Suprapubic skin (tissue), 4 donors: ENCODE data around the gene EXD3. TPM values are rescaled to one million over a fixed set of nuclear protein-coding genes. Genes with fewer than 3 reads are reported as not detected.
A peak's percentile ranks its signal among the peaks of the same experiment; 100 is the strongest.

Source experiments
- DNase-seq, 2 donors: peaks; one replicate each; pipeline ENCODE4 v3.0.0-alpha.2; 2019; ENCODE audit warnings: low spot score in 2 of 2
- H3K27ac ChIP-seq: fragments of 200-600 bp; sonication (generic); one replicate; pipeline ENCODE4 v1.5.1; 2019
- H3K27me3 ChIP-seq: fragments of 200-600 bp; sonication (generic); one replicate; pipeline ENCODE4 v1.5.1; 2019
- H3K36me3 ChIP-seq: fragments of 200-600 bp; sonication (generic); one replicate; pipeline ENCODE4 v1.5.1; 2019
- H3K4me1 ChIP-seq: fragments of 200-600 bp; sonication (generic); one replicate; pipeline ENCODE4 v1.5.1; 2019
- H3K4me3 ChIP-seq: fragments of 200-600 bp; sonication (generic); one replicate; pipeline ENCODE4 v1.5.1; 2019; ENCODE audit warnings: mild to moderate bottlenecking
- H3K9me3 ChIP-seq: fragments of 200-600 bp; sonication (generic); one replicate; pipeline ENCODE4 v1.5.1; 2019
- CTCF ChIP-seq, 2 donors: fragments of 200-600 bp in 1 of 2; fragments of 450-650 bp in 1 of 2; sonication (generic) in 1 of 2; IDR thresholded peaks; one replicate each; pipeline ENCODE4 v1.5.1; 2016 to 2019; ENCODE audit warnings: antibody characterized with exemption in 2 of 2, mild to moderate bottlenecking in 1 of 2, moderate library complexity in 1 of 2
- EP300 ChIP-seq: sonication (generic); formaldehyde crosslinking; IDR thresholded peaks from one replicate; pipeline ENCODE4 v1.6.1; 2017; ENCODE audit warnings: antibody characterized with exemption
- POLR2A ChIP-seq, 2 donors: fragments of 450-650 bp; IDR thresholded peaks; one replicate each; pipeline ENCODE4 v1.6.1; 2017; ENCODE audit warnings: antibody characterized with exemption in 2 of 2, mild to moderate bottlenecking in 2 of 2, moderate library complexity in 2 of 2
- POLR2AphosphoS5 ChIP-seq, 3 donors: sonication (generic); formaldehyde crosslinking; IDR thresholded peaks; one replicate each; pipeline ENCODE4 v1.6.1; 2017; ENCODE audit warnings: antibody characterized with exemption in 3 of 3
- WGBS: methylation state at CpG from one replicate; pipeline ENCODE4 v1.1.5; 2018; 5-methylcytosine and 5-hydroxymethylcytosine counted together
- total RNA-seq, 4 donors: library from RNA; depleted of rRNA; stranded (reverse); fragments of >200 nt; gene quantifications; one replicate each; pipeline ENCODE4 v1.1.0, GENCODE V29; 2016

Gene EXD3
- total RNA-seq, 4 donors from 2014 or later, result 7.3 to 54.0 (median 16.4) TPM

DNA sequence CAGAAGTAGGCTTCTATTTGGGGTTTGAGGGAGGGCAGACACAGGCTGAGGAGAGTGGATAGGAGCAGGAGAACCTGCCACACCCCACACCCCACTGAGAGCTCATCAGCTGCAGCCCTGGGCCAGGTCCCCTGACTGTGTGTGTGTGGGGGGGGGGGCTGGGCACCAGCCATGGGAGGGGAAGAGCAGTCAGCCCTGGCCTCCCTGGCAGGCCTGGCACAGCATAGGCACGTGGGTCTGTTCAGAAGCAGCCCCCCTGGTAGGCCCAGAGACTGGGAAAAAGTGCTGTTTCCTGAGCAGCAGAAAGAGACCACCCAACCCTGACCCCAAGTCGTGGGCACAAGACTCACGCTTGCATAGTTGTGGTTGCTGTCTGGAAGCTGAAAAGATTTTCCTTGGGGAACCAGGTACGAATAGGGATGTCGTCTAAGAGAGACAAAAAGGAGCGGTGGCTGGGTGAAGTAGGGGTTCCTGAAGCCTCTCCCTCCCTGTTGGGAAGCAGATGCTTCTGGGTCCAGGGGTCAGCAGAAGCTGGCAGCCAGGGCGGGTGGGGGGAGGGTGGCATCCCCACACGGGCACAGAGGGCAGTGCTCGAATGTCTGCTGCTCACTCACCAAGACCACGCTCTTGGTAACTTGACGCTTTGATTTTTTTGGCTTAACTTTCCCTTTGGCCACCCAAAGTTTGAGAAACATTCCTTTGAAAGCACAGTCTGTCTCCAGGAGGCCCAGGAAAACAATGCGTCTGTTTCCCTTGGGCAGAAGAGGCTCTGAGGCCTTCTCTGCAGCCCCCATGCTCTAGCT, 33.3 kb upstream of the EXD3 start:
- Histone ChIP-seq H3K36me3 (peaks cover 22% of the 10 kb centered on the region), H3K9me3 (no peaks in the 10 kb centered on the region), H3K4me3 (no peak overlapping the region), H3K27ac (no peak overlapping the region), H3K27me3 (no peaks in the 10 kb centered on the region), H3K4me1 (peaks cover 58% of the 10 kb centered on the region)
- WGBS, result 82% methylated on average over 12 of the region's 12 CpGs
- DNase-seq, result peak in 1 of 2 donors; percentile 58
- no peak for TF ChIP-seq POLR2AphosphoS5 (IDR thresholded peaks at IDR 0.05)
- no peak for TF ChIP-seq POLR2A (IDR thresholded peaks at IDR 0.05)
- no peak for TF ChIP-seq CTCF (IDR thresholded peaks at IDR 0.05)
- no peak for TF ChIP-seq EP300

DNA sequence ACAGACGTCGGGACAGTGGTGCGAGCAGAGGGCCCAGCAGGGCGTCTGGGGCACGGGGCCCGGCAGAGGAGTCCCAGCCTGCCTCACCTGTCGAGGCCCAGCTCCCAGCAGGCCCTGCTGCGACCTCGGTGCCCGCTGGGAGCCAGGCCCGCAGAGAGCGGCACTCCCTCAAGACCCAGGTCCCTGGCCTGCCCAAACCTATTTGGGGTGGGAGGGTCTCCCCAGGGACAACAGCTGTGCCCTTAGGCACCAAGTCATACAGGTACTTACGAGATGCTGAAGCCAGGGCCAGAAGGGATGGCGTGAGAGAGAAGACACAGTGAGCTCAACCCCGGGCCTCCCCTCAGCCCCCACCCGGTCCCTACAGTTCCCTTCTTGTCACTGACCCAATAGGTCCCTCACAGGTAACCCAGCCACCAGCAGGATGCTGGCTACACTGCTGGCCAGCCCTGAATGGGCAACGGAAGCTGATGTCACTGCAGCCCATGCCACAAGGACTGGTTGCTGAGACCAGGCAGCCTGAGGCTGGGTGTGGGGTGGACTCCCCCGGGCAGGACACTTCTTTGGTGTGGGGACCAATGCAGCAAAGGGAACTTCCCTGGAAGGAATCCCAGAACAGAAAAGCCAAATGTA, 32.5 kb upstream of the EXD3 start:
- no peak overlapping the region for H3K4me3 ChIP-seq
- TF ChIP-seq POLR2A (IDR thresholded peaks at IDR 0.05) (no peak), EP300 (no peak), CTCF (IDR thresholded peaks at IDR 0.05) (no peak)
- 78% methylated on average over 5 of the region's 18 CpGs for WGBS
- H3K27me3 ChIP-seq, result no peaks in the 10 kb centered on the region
- H3K9me3 ChIP-seq, result no peaks in the 10 kb centered on the region
- no peak overlapping the region for H3K27ac ChIP-seq
- H3K4me1 ChIP-seq, result peaks cover 58% of the 10 kb centered on the region
- peaks cover 22% of the 10 kb centered on the region for H3K36me3 ChIP-seq
- DNase-seq, result peak in 1 of 2 donors; percentile 75

- no peak for TF ChIP-seq CTCF (IDR thresholded peaks at IDR 0.05)
- no peak for TF ChIP-seq POLR2AphosphoS5 (IDR thresholded peaks at IDR 0.05)
- no peak for TF ChIP-seq POLR2A (IDR thresholded peaks at IDR 0.05)
- no peak for TF ChIP-seq EP300
- peak in 1 of 2 donors; percentile 79 for DNase-seq
- Histone ChIP-seq H3K9me3 (no peaks in the 10 kb centered on the region), H3K27me3 (no peaks in the 10 kb centered on the region), H3K4me1 (peaks cover 52% of the 10 kb centered on the region), H3K27ac (peak overlapping the region; percentile 82), H3K4me3 (peak overlapping the region; percentile 60), H3K36me3 (peaks cover 26% of the 10 kb centered on the region)
- 66% methylated on average over 7 of the region's 30 CpGs for WGBS
Measured at GRCh38 chr9:137454597-137455358, 31.8 kb upstream of the EXD3 start.

GRCh38 chr9:137454145-137454596, 31.2 kb upstream of the EXD3 start:
- Histone ChIP-seq H3K36me3 (peaks cover 32% of the 10 kb centered on the region), H3K9me3 (no peaks in the 10 kb centered on the region), H3K27me3 (no peaks in the 10 kb centered on the region), H3K27ac (peak overlapping the region; percentile 82), H3K4me3 (peak overlapping the region; percentile 60), H3K4me1 (peaks cover 46% of the 10 kb centered on the region)
- peak in 1 of 2 donors; percentile 92 for DNase-seq
- TF ChIP-seq POLR2AphosphoS5 (IDR thresholded peaks at IDR 0.05) (no peak), EP300 (no peak), POLR2A (IDR thresholded peaks at IDR 0.05) (no peak), CTCF (IDR thresholded peaks at IDR 0.05) (no peak)
- 20% methylated on average over 7 of the region's 24 CpGs for WGBS
